MM.1S (cell line): ENCODE data around the gene DCAF17.

Source experiments
- DNase-seq: peaks from one replicate; pipeline ENCODE4 v3.0.0-alpha.2; 2015
- H2AFZ ChIP-seq: fragments of 300-600 bp; sonication (generic); 2 replicates; pipeline ENCODE4 v1.6.0; 2016; ENCODE audit warnings: antibody characterized with exemption, low read length
- H3F3A ChIP-seq: fragments of 300-600 bp; sonication (generic); 2 replicates; pipeline ENCODE4 v1.6.1; 2016; ENCODE audit warnings: mild to moderate bottlenecking, antibody characterized with exemption, low read length, moderate library complexity, mixed read lengths; ENCODE audit not compliant: insufficient read depth
- H3K27ac ChIP-seq: fragments of 300-600 bp; sonication (generic); 2 replicates; pipeline ENCODE4 v1.5.1; 2016; ENCODE audit warnings: mild to moderate bottlenecking, low read length
- H3K27me3 ChIP-seq: fragments of 300-600 bp; sonication (generic); replicated peaks from 2 replicates; pipeline ENCODE4 v1.6.0; 2016; ENCODE audit warnings: low read length; ENCODE audit not compliant: insufficient read depth
- H3K36me3 ChIP-seq: fragments of 300-600 bp; sonication (generic); replicated peaks from 2 replicates; pipeline ENCODE4 v1.6.1; 2016; ENCODE audit warnings: mild to moderate bottlenecking, low read length, mixed read lengths; ENCODE audit not compliant: insufficient read depth
- H3K4me1 ChIP-seq: fragments of 300-600 bp; sonication (generic); 2 replicates; pipeline ENCODE4 v1.6.1; 2016; ENCODE audit warnings: low read length, mixed read lengths
- H3K4me2 ChIP-seq: fragments of 300-600 bp; sonication (generic); 2 replicates; pipeline ENCODE4 v1.6.0; 2016; ENCODE audit warnings: low read depth, low read length
- H3K4me3 ChIP-seq: fragments of 300-600 bp; sonication (generic); 2 replicates; pipeline ENCODE4 v1.5.1; 2016; ENCODE audit warnings: low read length, mixed read lengths
- H3K79me2 ChIP-seq: fragments of 300-600 bp; sonication (generic); 2 replicates; pipeline ENCODE4 v1.6.1; 2016; ENCODE audit warnings: mixed run types, low read length, mixed read lengths
- H3K9ac ChIP-seq: fragments of 300-600 bp; sonication (generic); 2 replicates; pipeline ENCODE4 v1.6.1; 2016; ENCODE audit warnings: low read length, mixed read lengths
- H3K9me2 ChIP-seq: fragments of 300-600 bp; sonication (generic); replicated peaks from 2 replicates; pipeline ENCODE4 v1.6.1; 2016; ENCODE audit warnings: mild to moderate bottlenecking, low read length, mixed read lengths; ENCODE audit not compliant: insufficient read depth
- H3K9me3 ChIP-seq: fragments of 300-600 bp; sonication (generic); replicated peaks from 2 replicates; pipeline ENCODE4 v1.6.1; 2016; ENCODE audit warnings: mild to moderate bottlenecking, low read length, mixed read lengths; ENCODE audit not compliant: insufficient read depth
- H4K20me1 ChIP-seq: fragments of 300-600 bp; sonication (generic); 2 replicates; pipeline ENCODE4 v1.6.1; 2016; ENCODE audit warnings: mild to moderate bottlenecking, low read length, moderate library complexity, mixed read lengths; ENCODE audit not compliant: insufficient read depth
- CTCF ChIP-seq: fragments of 300-600 bp; sonication (generic); IDR thresholded peaks from 2 replicates; pipeline ENCODE4 v1.5.1; 2016; ENCODE audit warnings: antibody characterized with exemption, low read length, mixed read lengths
- EZH2 ChIP-seq: fragments of 300-600 bp; sonication (generic); optimal IDR thresholded peaks from 2 replicates; pipeline ENCODE3; 2017; ENCODE audit warnings: low read depth, mild to moderate bottlenecking, antibody characterized with exemption, low read length, mixed read lengths
- EZH2phosphoT487 ChIP-seq: fragments of 300-600 bp; sonication (generic); IDR thresholded peaks from 2 replicates; pipeline ENCODE4 v1.6.1; 2018; ENCODE audit warnings: antibody characterized with exemption, low read length

The DCAF17 gene

GRCh38 chr2:171531291-171531690, 97.3 kb downstream of the DCAF17 start:
- Histone ChIP-seq H3K9ac (no peak overlapping the region), H3K9me3 (no peaks in the 10 kb centered on the region), H3K36me3 (no peaks in the 10 kb centered on the region), H3K79me2 (no peaks in the 10 kb centered on the region), H4K20me1 (no peaks in the 10 kb centered on the region), H3K27ac (no peak overlapping the region), H3F3A (no peaks in the 10 kb centered on the region), H3K27me3 (no peaks in the 10 kb centered on the region), H3K9me2 (no peaks in the 10 kb centered on the region), H2AFZ (no peak overlapping the region), H3K4me1 (no peaks in the 10 kb centered on the region), H3K4me3 (no peak overlapping the region), H3K4me2 (no peak overlapping the region)
- TF ChIP-seq CTCF, result no peak
- TF ChIP-seq EZH2, result no peak
- TF ChIP-seq EZH2phosphoT487, result no peak
- no peak for DNase-seq

GRCh38 chr2:171531836-171532450, 97.9 kb downstream of the DCAF17 start:
- H3K79me2 ChIP-seq, result no peaks in the 10 kb centered on the region
- no peak for DNase-seq
- TF ChIP-seq EZH2phosphoT487, result no peak
- TF ChIP-seq CTCF, result no peak
- no peak for TF ChIP-seq EZH2
- no peak overlapping the region for H3K9ac ChIP-seq
- no peaks in the 10 kb centered on the region for H3K27me3 ChIP-seq
- H3F3A ChIP-seq, result no peaks in the 10 kb centered on the region
- peak overlapping the region; percentile 5; the same call in 1 of the 2 replicates for H3K4me2 ChIP-seq
- no peaks in the 10 kb centered on the region for H3K9me2 ChIP-seq
- no peaks in the 10 kb centered on the region for H3K4me1 ChIP-seq
- H4K20me1 ChIP-seq, result no peaks in the 10 kb centered on the region
- H3K9me3 ChIP-seq, result no peaks in the 10 kb centered on the region
- H3K36me3 ChIP-seq, result no peaks in the 10 kb centered on the region
- H3K4me3 ChIP-seq, result no peak overlapping the region
- no peak overlapping the region for H2AFZ ChIP-seq
- no peak overlapping the region for H3K27ac ChIP-seq

GRCh38 chr2:171533331-171533730, 99.3 kb downstream of the DCAF17 start:
- TF ChIP-seq CTCF (no peak), EZH2 (no peak), EZH2phosphoT487 (no peak)
- DNase-seq, result no peak
- Histone ChIP-seq H3K9me2 (no peaks in the 10 kb centered on the region), H3K79me2 (no peaks in the 10 kb centered on the region), H3K27me3 (no peaks in the 10 kb centered on the region), H3K9ac (no peak overlapping the region), H3K9me3 (no peaks in the 10 kb centered on the region), H3K4me1 (no peaks in the 10 kb centered on the region), H2AFZ (no peak overlapping the region), H3K27ac (no peak overlapping the region), H3K36me3 (no peaks in the 10 kb centered on the region), H3K4me3 (no peak overlapping the region), H3K4me2 (no peak overlapping the region), H4K20me1 (no peaks in the 10 kb centered on the region), H3F3A (no peaks in the 10 kb centered on the region)
